RWPE2 (cell line): Measurements from ENCODE around the gene ALOX5.
"Not testable (repeated sequence)": the region's sequence is repeated elsewhere in the genome, so short reads cannot be mapped to it uniquely, and the experiment has no call there.

Experiments
- ATAC-seq: fragments of 200-7000 bp; cut with Tn5 transposase; 3 replicates; pipeline ENCODE4 v1.9.1; 2021; ENCODE audit warnings: low read depth
- DNase-seq: peaks from one replicate; pipeline ENCODE4 v3.0.0-alpha.2; 2020; ENCODE audit warnings: low spot score
- H3K27ac ChIP-seq: fragments of 450-650 bp; 2 replicates; pipeline ENCODE4 v1.5.1; 2017; ENCODE audit warnings: mild to moderate bottlenecking; ENCODE audit not compliant: poor library complexity, severe bottlenecking
- H3K27me3 ChIP-seq: fragments of 250-450 bp; sonication (Bioruptor Pico); 2 replicates; pipeline ENCODE4 v1.5.1; 2021; ENCODE audit warnings: mild to moderate bottlenecking, moderate library complexity; ENCODE audit not compliant: insufficient read depth, poor library complexity, severe bottlenecking
- H3K36me3 ChIP-seq: fragments of 250-450 bp; sonication (Bioruptor Pico); 2 replicates; pipeline ENCODE4 v1.5.1; 2020; ENCODE audit warnings: low read depth, mild to moderate bottlenecking, moderate library complexity
- H3K4me1 ChIP-seq: fragments of 250-450 bp; sonication (Bioruptor Pico); 2 replicates; pipeline ENCODE4 v1.5.1; 2021; ENCODE audit warnings: mild to moderate bottlenecking, moderate library complexity; ENCODE audit not compliant: insufficient read depth, poor library complexity, severe bottlenecking
- H3K4me3 ChIP-seq: fragments of 250-450 bp; sonication (Bioruptor Pico); 2 replicates; pipeline ENCODE4 v1.5.1; 2021; ENCODE audit warnings: mild to moderate bottlenecking, moderate library complexity; ENCODE audit not compliant: severe bottlenecking
- H3K9me3 ChIP-seq: fragments of 250-450 bp; sonication (Bioruptor Pico); 2 replicates; pipeline ENCODE4 v1.5.1; 2021; ENCODE audit warnings: mild to moderate bottlenecking, moderate library complexity; ENCODE audit not compliant: severe bottlenecking
- CTCF ChIP-seq: fragments of 450-650 bp; IDR thresholded peaks from one replicate; pipeline ENCODE4 v1.5.1; 2017; ENCODE audit warnings: mild to moderate bottlenecking, moderate library complexity; ENCODE audit not compliant: poor library complexity, severe bottlenecking

The ALOX5 gene

GRCh38 chr10:45473126-45473525 lies 99.1 kb downstream of the ALOX5 start:
- no peak for ATAC-seq
- no peak for TF ChIP-seq CTCF
- H3K27ac ChIP-seq: no peak overlapping the region
- H3K4me1 ChIP-seq: no peaks in the 10 kb centered on the region
- H3K4me3 ChIP-seq: no peak overlapping the region
- no peaks in the 10 kb centered on the region for H3K9me3 ChIP-seq
- no peaks in the 10 kb centered on the region for H3K27me3 ChIP-seq
- no peaks in the 10 kb centered on the region for H3K36me3 ChIP-seq
- DNase-seq: no peak

- no peak for ATAC-seq
- no peak for TF ChIP-seq CTCF
- H3K36me3 ChIP-seq: no peaks in the 10 kb centered on the region
Observed at GRCh38 chr10:45476559-45476958, 102.5 kb downstream of the ALOX5 start.

GRCh38 chr10:45480294-45480693 lies 106.3 kb downstream of the ALOX5 start:
- no peak overlapping the region for H3K27ac ChIP-seq
- H3K4me3 ChIP-seq: no peak overlapping the region
- no peaks in the 10 kb centered on the region for H3K4me1 ChIP-seq
- H3K27me3 ChIP-seq: no peaks in the 10 kb centered on the region
- H3K9me3 ChIP-seq: no peaks in the 10 kb centered on the region
- no peak for TF ChIP-seq CTCF
- DNase-seq (no peak), ATAC-seq (no peak)
- no peaks in the 10 kb centered on the region for H3K36me3 ChIP-seq

More at GRCh38 chr10:45476559-45476958, 102.5 kb downstream of the ALOX5 start:
- H3K9me3 ChIP-seq: no peaks in the 10 kb centered on the region
- no peak overlapping the region for H3K27ac ChIP-seq
- no peaks in the 10 kb centered on the region for H3K4me1 ChIP-seq
- no peak for DNase-seq
- H3K27me3 ChIP-seq: no peaks in the 10 kb centered on the region
- no peak overlapping the region for H3K4me3 ChIP-seq

- not testable (repeated sequence) for H3K36me3 ChIP-seq, H3K27me3 ChIP-seq, ATAC-seq, DNase-seq, H3K4me1 ChIP-seq, H3K9me3 ChIP-seq, H3K27ac ChIP-seq, H3K4me3 ChIP-seq
Observed at GRCh38 chr10:45481100-45481499, 107.1 kb downstream of the ALOX5 start.

- Histone ChIP-seq H3K27me3 (no peaks in the 10 kb centered on the region), H3K9me3 (no peaks in the 10 kb centered on the region), H3K27ac (no peak overlapping the region), H3K4me3 (no peak overlapping the region), H3K4me1 (no peaks in the 10 kb centered on the region), H3K36me3 (no peaks in the 10 kb centered on the region)
- TF ChIP-seq CTCF: no peak
- DNase-seq (no peak), ATAC-seq (no peak)
Observed at GRCh38 chr10:45483002-45483401, 109.0 kb downstream of the ALOX5 start.
